Neuronal stem cell (in vitro differentiated cells): ENCODE data around the gene GLYR1.

ENCODE experiments used
- DNase-seq: peaks from one replicate; pipeline ENCODE4 v3.0.0-alpha.2; 2013; ENCODE audit warnings: low spot score
- H2AFZ ChIP-seq: one replicate; pipeline ENCODE4 v1.6.1; 2013; ENCODE audit warnings: mild to moderate bottlenecking, low read length, inconsistent platforms
- H2AK5ac ChIP-seq: 2 replicates; pipeline ENCODE4 v1.6.1; 2013; ENCODE audit warnings: low read depth, mild to moderate bottlenecking, inconsistent platforms, low read length, moderate library complexity, mixed read lengths
- H2BK120ac ChIP-seq: 2 replicates; pipeline ENCODE4 v1.6.1; 2013; ENCODE audit warnings: low read depth, mild to moderate bottlenecking, inconsistent platforms, low read length, moderate library complexity, mixed read lengths
- H2BK12ac ChIP-seq: one replicate; pipeline ENCODE4 v1.6.1; 2013; ENCODE audit warnings: low read length, inconsistent platforms
- H2BK15ac ChIP-seq: 2 replicates; pipeline ENCODE4 v1.6.1; 2013; ENCODE audit warnings: mild to moderate bottlenecking, low read length, inconsistent platforms, mixed read lengths
- H2BK5ac ChIP-seq: one replicate; pipeline ENCODE4 v1.6.1; 2013; ENCODE audit warnings: inconsistent platforms, mild to moderate bottlenecking, low read length, moderate library complexity
- H3K14ac ChIP-seq: one replicate; pipeline ENCODE4 v1.6.1; 2013; ENCODE audit warnings: low read length, inconsistent platforms
- H3K18ac ChIP-seq: 2 replicates; pipeline ENCODE4 v1.6.1; 2013; ENCODE audit warnings: low read length, inconsistent platforms
- H3K23ac ChIP-seq: 2 replicates; pipeline ENCODE4 v1.6.1; 2013; ENCODE audit warnings: low read depth, mild to moderate bottlenecking, mixed read lengths, low read length, inconsistent platforms; ENCODE audit not compliant: poor library complexity
- H3K27ac ChIP-seq: replicated peaks from 3 replicates; pipeline ENCODE4 v1.5.1; 2013; ENCODE audit warnings: low read length, inconsistent platforms
- H3K27me3 ChIP-seq, 3 experiments: 2 replicates each; pipeline ENCODE4 v1.6.1; 2013; ENCODE audit warnings: low read length in 3 of 3, mild to moderate bottlenecking in 2 of 3, inconsistent platforms in 1 of 3, low read depth in 1 of 3, mixed read lengths in 1 of 3, moderate library complexity in 1 of 3; ENCODE audit not compliant: control insufficient read depth in 3 of 3, insufficient read depth in 3 of 3
- H3K36me3 ChIP-seq, 2 donors: replicated peaks in 1 of 2; 2 replicates each; pipeline ENCODE4 v1.6.1; 2013; ENCODE audit warnings: low read length in 2 of 2; ENCODE audit not compliant: control insufficient read depth in 2 of 2, insufficient read depth in 2 of 2
- H3K4ac ChIP-seq: 2 replicates; pipeline ENCODE4 v1.6.1; 2013; ENCODE audit warnings: inconsistent platforms, mild to moderate bottlenecking, low read length, moderate library complexity
- H3K4me1 ChIP-seq, 2 donors: 1 replicate in 1 of 2; 2 replicates in 1 of 2; pipeline ENCODE4 v1.6.1; 2013; ENCODE audit warnings: low read length in 2 of 2, low read depth in 1 of 2; ENCODE audit not compliant: control insufficient read depth in 2 of 2, insufficient read depth in 1 of 2
- H3K4me2 ChIP-seq: one replicate; pipeline ENCODE4 v1.6.1; 2013; ENCODE audit warnings: mild to moderate bottlenecking, low read length, inconsistent platforms; ENCODE audit not compliant: insufficient read depth, poor library complexity, severe bottlenecking
- H3K4me3 ChIP-seq, 2 donors: 2 replicates each; pipeline ENCODE4 v1.5.1; 2013; ENCODE audit warnings: low read length in 2 of 2, mild to moderate bottlenecking in 2 of 2, inconsistent platforms in 1 of 2, moderate library complexity in 1 of 2
- H3K79me1 ChIP-seq: one replicate; pipeline ENCODE4 v1.6.1; 2013; ENCODE audit warnings: low read depth, mild to moderate bottlenecking, inconsistent platforms, low read length, moderate library complexity
- H3K9ac ChIP-seq: one replicate; pipeline ENCODE4 v1.6.1; 2013; ENCODE audit warnings: mild to moderate bottlenecking, low read depth, low read length, inconsistent platforms; ENCODE audit not compliant: poor library complexity
- H3K9me3 ChIP-seq, 2 donors: replicated peaks in 1 of 2; 2 replicates each; pipeline versions ENCODE3 to v1.6.1; 2013; ENCODE audit warnings: low read length in 2 of 2, mild to moderate bottlenecking in 2 of 2, inconsistent platforms in 1 of 2, low read depth in 1 of 2, mixed read lengths in 1 of 2, moderate library complexity in 1 of 2; ENCODE audit not compliant: control insufficient read depth in 2 of 2, insufficient read depth in 1 of 2
- H4K8ac ChIP-seq: one replicate; pipeline ENCODE4 v1.6.1; 2013; ENCODE audit warnings: low read depth, mild to moderate bottlenecking, inconsistent platforms, low read length, moderate library complexity
- H4K91ac ChIP-seq: one replicate; pipeline ENCODE4 v1.6.1; 2013; ENCODE audit warnings: low read length, low read depth, mild to moderate bottlenecking, inconsistent platforms; ENCODE audit not compliant: poor library complexity
- WGBS, 2 donors: extraction: QIAGEN DNeasy Blood & Tissue Kit; methylation state at CpG; one replicate each; pipeline ENCODE4 v1.1.7; 2013; ENCODE audit warnings: missing lambda C conversion rate in 2 of 2, mixed read lengths in 1 of 2; ENCODE audit not compliant: insufficient read length in 2 of 2, insufficient replicate concordance in 1 of 2; ENCODE audit errors: extremely low coverage in 2 of 2; 5-methylcytosine and 5-hydroxymethylcytosine counted together

Gene GLYR1

DNA sequence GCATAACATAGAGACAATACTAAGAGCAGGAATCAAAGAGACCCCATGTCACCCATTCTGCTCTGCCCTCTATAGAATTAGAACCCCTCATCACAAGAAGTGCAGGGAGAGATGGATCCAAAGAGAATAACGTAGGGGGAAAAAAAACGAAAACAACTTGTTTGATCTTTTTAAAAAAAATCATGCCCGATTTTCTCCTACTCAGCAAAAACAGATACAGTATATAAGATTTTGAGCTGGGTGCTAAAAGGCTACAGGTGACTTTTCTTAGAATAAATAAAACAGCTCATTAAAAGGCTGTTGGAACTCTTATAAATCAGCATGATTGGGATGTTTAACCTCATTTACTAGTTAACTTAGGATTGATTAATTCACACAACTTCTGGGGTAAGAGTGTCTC lies 17.6 kb upstream of the GLYR1 start:
- no peak overlapping the region for H2BK120ac ChIP-seq
- H3K79me1 ChIP-seq = peaks cover 2% of the 10 kb centered on the region
- WGBS, 2 donors = no CpG with 5 or more reads among the region's 3 CpGs
- H2AK5ac ChIP-seq = no peak overlapping the region
- no peak overlapping the region for H2BK5ac ChIP-seq
- H4K91ac ChIP-seq = no peak overlapping the region
- H3K18ac ChIP-seq = no peak overlapping the region
- H3K4ac ChIP-seq = no peak overlapping the region
- no peak overlapping the region for H3K9ac ChIP-seq
- H3K27me3 ChIP-seq = no peaks in the 10 kb centered on the region
- H2AFZ ChIP-seq = no peak overlapping the region
- no peak overlapping the region for H3K23ac ChIP-seq
- no peak overlapping the region for H3K4me3 ChIP-seq
- DNase-seq = no peak
- peaks cover 29 to 91% of the 10 kb centered on the region in 2 donors for H3K36me3 ChIP-seq
- no peak overlapping the region for H2BK15ac ChIP-seq
- no peak overlapping the region for H2BK12ac ChIP-seq
- H4K8ac ChIP-seq = no peak overlapping the region
- H3K9me3 ChIP-seq = no peaks in the 10 kb centered on the region
- no peak overlapping the region for H3K27ac ChIP-seq
- H3K4me2 ChIP-seq = no peak overlapping the region
- no peak overlapping the region for H3K14ac ChIP-seq
- H3K4me1 ChIP-seq = peaks cover 0 to 2% of the 10 kb centered on the region in 2 donors

- H3K79me1 ChIP-seq = peaks cover 2% of the 10 kb centered on the region
- H4K91ac ChIP-seq = no peak overlapping the region
- H3K14ac ChIP-seq = no peak overlapping the region
- H2BK5ac ChIP-seq = no peak overlapping the region
- no peak overlapping the region for H2AFZ ChIP-seq
- peaks cover 37 to 91% of the 10 kb centered on the region in 2 donors for H3K36me3 ChIP-seq
- H3K4me1 ChIP-seq = peaks cover 0 to 2% of the 10 kb centered on the region in 2 donors
- no CpG with 5 or more reads among the region's 5 CpGs for WGBS, 2 donors
- H3K27ac ChIP-seq = no peak overlapping the region
- H3K4ac ChIP-seq = no peak overlapping the region
- H3K9ac ChIP-seq = no peak overlapping the region
- H3K4me2 ChIP-seq = no peak overlapping the region
- H2AK5ac ChIP-seq = no peak overlapping the region
- no peak overlapping the region for H3K4me3 ChIP-seq
- H3K18ac ChIP-seq = no peak overlapping the region
- H2BK15ac ChIP-seq = no peak overlapping the region
- no peaks in the 10 kb centered on the region for H3K27me3 ChIP-seq
- H3K9me3 ChIP-seq = no peaks in the 10 kb centered on the region
- H3K23ac ChIP-seq = no peak overlapping the region
- H4K8ac ChIP-seq = no peak overlapping the region
- no peak overlapping the region for H2BK12ac ChIP-seq
- no peak for DNase-seq
- no peak overlapping the region for H2BK120ac ChIP-seq
These were observed 15.6 kb upstream of the GLYR1 start for GRCh38 chr16:4862639-4863038.

DNA sequence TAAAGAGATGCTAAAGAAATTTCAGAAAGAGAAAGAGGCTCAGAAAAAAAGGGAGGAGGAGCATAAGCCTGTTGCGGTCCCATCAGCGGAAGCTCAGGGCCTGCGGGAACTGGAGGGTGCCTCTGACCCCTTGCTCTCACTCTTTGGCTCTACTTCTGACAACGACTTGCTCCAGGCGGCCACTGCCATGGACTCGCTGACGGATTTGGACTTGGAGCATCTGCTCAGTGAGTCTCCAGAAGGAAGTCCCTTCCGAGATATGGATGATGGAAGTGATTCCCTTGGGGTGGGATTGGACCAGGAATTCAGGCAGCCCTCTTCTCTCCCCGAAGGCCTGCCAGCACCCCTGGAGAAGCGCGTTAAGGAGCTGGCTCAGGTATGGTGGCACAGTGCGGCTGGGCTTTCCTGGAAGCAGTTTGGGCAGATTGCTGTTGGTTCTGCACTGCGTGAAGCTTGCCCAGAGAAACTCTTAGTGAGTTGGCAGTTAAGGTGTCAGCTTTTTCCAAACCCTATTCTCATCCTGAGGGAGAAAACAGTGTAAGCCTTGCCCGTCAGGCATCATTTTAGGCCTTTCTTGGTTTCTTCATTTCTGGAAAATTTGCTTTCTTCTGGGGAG lies 13.7 kb upstream of the GLYR1 start:
- H3K4ac ChIP-seq = no peak overlapping the region
- H3K27me3 ChIP-seq = no peaks in the 10 kb centered on the region
- H4K91ac ChIP-seq = no peak overlapping the region
- DNase-seq = no peak
- no peak overlapping the region for H2BK120ac ChIP-seq
- no peak overlapping the region for H4K8ac ChIP-seq
- no peak overlapping the region for H3K9ac ChIP-seq
- H2AFZ ChIP-seq = no peak overlapping the region
- H3K4me3 ChIP-seq = no peak overlapping the region
- peaks cover 0 to 2% of the 10 kb centered on the region in 2 donors for H3K4me1 ChIP-seq
- H2BK5ac ChIP-seq = no peak overlapping the region
- H3K27ac ChIP-seq = no peak overlapping the region
- peaks cover 2% of the 10 kb centered on the region for H3K79me1 ChIP-seq
- H2BK15ac ChIP-seq = no peak overlapping the region
- H2BK12ac ChIP-seq = no peak overlapping the region
- no peak overlapping the region for H3K4me2 ChIP-seq
- H3K9me3 ChIP-seq = no peaks in the 10 kb centered on the region
- WGBS, 2 donors = no CpG with 5 or more reads among the region's 14 CpGs
- peaks cover 37 to 91% of the 10 kb centered on the region in 2 donors for H3K36me3 ChIP-seq
- no peak overlapping the region for H3K23ac ChIP-seq
- H2AK5ac ChIP-seq = no peak overlapping the region
- no peak overlapping the region for H3K14ac ChIP-seq
- H3K18ac ChIP-seq = no peak overlapping the region

GRCh38 chr16:4859900-4860255 lies 12.8 kb upstream of the GLYR1 start:
- Histone ChIP-seq H2BK15ac (no peak overlapping the region), H3K27ac (no peak overlapping the region), H3K4me1 (peaks cover 0 to 2% of the 10 kb centered on the region in 2 donors), H3K27me3 (no peaks in the 10 kb centered on the region), H2BK12ac (no peak overlapping the region), H2AFZ (no peak overlapping the region), H4K91ac (no peak overlapping the region), H3K79me1 (peaks cover 2% of the 10 kb centered on the region), H3K4me2 (no peak overlapping the region), H4K8ac (no peak overlapping the region), H3K14ac (no peak overlapping the region), H3K9me3 (no peaks in the 10 kb centered on the region), H3K18ac (no peak overlapping the region), H3K23ac (no peak overlapping the region), H3K4ac (no peak overlapping the region), H2BK120ac (no peak overlapping the region), H3K4me3 (no peak overlapping the region), H3K9ac (no peak overlapping the region), H3K36me3 (peaks cover 42 to 94% of the 10 kb centered on the region in 2 donors), H2AK5ac (no peak overlapping the region), H2BK5ac (no peak overlapping the region)
- WGBS, 2 donors = no CpG with 5 or more reads among the region's 10 CpGs
- no peak for DNase-seq
